GM12878 (cell line): Measurements from ENCODE around the gene PARP6. TPM values are rescaled to one million over a fixed set of nuclear protein-coding genes. Genes with fewer than 3 reads are reported as not detected.
A peak's percentile ranks its signal among the peaks of the same experiment; 100 is the strongest.

Source experiments
- ATAC-seq: fragments of 200-7000 bp; cut with Tn5 transposase; 3 replicates; pipeline ENCODE4 v1.9.1; 2020; ENCODE audit warnings: mild to moderate bottlenecking, moderate library complexity
- BruUV-seq: library from RNA; stranded (reverse); fragments of 400-500 nt; replicated peaks from 2 replicates; lab custom pipeline; 2021; lab: Mats Ljungman, UMichigan
- CTCF ChIA-PET: fragments of 300-600 bp; sonication (Branson Sonifier 250); formaldehyde crosslinking; extraction: SDS; loops from one replicate; lab custom pipeline; 2021; ENCODE audit warnings: inconsistent platforms; lab: Yijun Ruan, JAX
- POLR2A ChIA-PET: fragments of 350-600 bp; formaldehyde crosslinking; extraction: SDS; loops from one replicate; lab custom pipeline; 2021; ENCODE audit warnings: inconsistent platforms; lab: Charles Lee
- RAD21 ChIA-PET: fragments of 300-600 bp; sonication (Branson Sonifier 250); formaldehyde crosslinking; loops from one replicate; lab custom pipeline; 2023; ENCODE audit warnings: antibody characterized with exemption; ENCODE audit not compliant: unreplicated experiment; lab: Charles Lee
- SMC1A ChIA-PET: fragments of 300-600 bp; sonication (Branson Sonifier 250); formaldehyde crosslinking; loops from one replicate; lab custom pipeline; 2023; ENCODE audit not compliant: unreplicated experiment, uncharacterized antibody; lab: Charles Lee
- DNase-seq: peaks from one replicate; pipeline ENCODE4 v3.0.0-alpha.2; 2011; ENCODE audit warnings: low read depth, low spot score
- FAIRE-seq: peaks from 3 replicates; lab custom pipeline; 2011; peaks lifted over from hg19 to GRCh38; lab: Jason Lieb, UNC
- H2AFZ ChIP-seq: 2 replicates; pipeline ENCODE4 v1.6.0; 2011; ENCODE audit warnings: low read depth, low read length, control low read depth; ENCODE audit not compliant: control insufficient read depth
- H3K27ac ChIP-seq: 2 replicates; pipeline ENCODE4 v1.5.1; 2011; ENCODE audit warnings: control low read depth; ENCODE audit not compliant: control insufficient read depth, insufficient read depth
- H3K27me3 ChIP-seq, 2 experiments: replicated peaks in 1 of 2; 2 replicates each; pipeline versions ENCODE4 v1.6.0 to v1.6.1; 2011; ENCODE audit warnings: low read length in 1 of 2; ENCODE audit not compliant: control insufficient read depth in 2 of 2, insufficient read depth in 2 of 2
- H3K36me3 ChIP-seq, 2 experiments: 2 replicates each; pipeline ENCODE4 v1.5.1; 2011; ENCODE audit warnings: low read length in 1 of 2; ENCODE audit not compliant: control insufficient read depth in 2 of 2, insufficient read depth in 2 of 2
- H3K4me1 ChIP-seq: 2 replicates; pipeline ENCODE4 v1.6.1; 2011; ENCODE audit warnings: mild to moderate bottlenecking, low read length, moderate library complexity, mixed read lengths; ENCODE audit not compliant: control insufficient read depth, insufficient read depth
- H3K4me2 ChIP-seq: 2 replicates; pipeline ENCODE4 v1.6.0; 2011; ENCODE audit warnings: control low read depth; ENCODE audit not compliant: control insufficient read depth, insufficient read depth
- H3K4me3 ChIP-seq: fragments of 200-600 bp; sonication (generic); 2 replicates; pipeline ENCODE4 v1.5.1; 2016
- H3K79me2 ChIP-seq: 2 replicates; pipeline ENCODE4 v1.6.0; 2011; ENCODE audit warnings: low read length; ENCODE audit not compliant: control insufficient read depth, insufficient read depth
- H3K9ac ChIP-seq: 2 replicates; pipeline ENCODE4 v1.8.0; 2011; ENCODE audit warnings: low read length, control low read depth, mixed read lengths; ENCODE audit not compliant: control insufficient read depth, insufficient read depth
- H3K9me3 ChIP-seq: replicated peaks from 3 replicates; pipeline ENCODE4 v1.5.1; 2011; ENCODE audit warnings: mild to moderate bottlenecking, low read length; ENCODE audit not compliant: control insufficient read depth, insufficient read depth
- H4K20me1 ChIP-seq: 2 replicates; pipeline ENCODE4 v1.6.0; 2011; ENCODE audit not compliant: control insufficient read depth, insufficient read depth
- HDAC6 ChIP-seq: fragments of 200-600 bp; sonication (generic); IDR thresholded peaks from one replicate; pipeline ENCODE4 v1.8.0; 2017; ENCODE audit warnings: antibody characterized with exemption; ENCODE audit not compliant: unreplicated experiment
- HDGF ChIP-seq: fragments of 450-650 bp; IDR thresholded peaks from 2 replicates; pipeline ENCODE4 v1.6.1; 2016; ENCODE audit warnings: antibody characterized with exemption
- POLR2A ChIP-seq: IDR thresholded peaks from 2 replicates; pipeline ENCODE4 v1.6.1; 2011; ENCODE audit warnings: low read depth, mild to moderate bottlenecking, low read length
- RCOR1 ChIP-seq: conservative IDR thresholded peaks from 2 replicates; pipeline ENCODE4 v1.6.1; 2012; ENCODE audit warnings: low read depth, low read length, improper control_type of control experiment
- WGBS: methylation state at CpG from one replicate; pipeline ENCODE4 v1.1.6; 2016; ENCODE audit warnings: low lambda C conversion rate; ENCODE audit not compliant: insufficient replicate concordance, insufficient coverage; ENCODE audit errors: missing lambda C conversion rate; 5-methylcytosine and 5-hydroxymethylcytosine counted together
- in situ Hi-C: fragments of 300-500 bp; cut with MboI; formaldehyde crosslinking; loops from 9 replicates; pipeline ENCODE4 v1.14.3; 2018; ENCODE audit warnings: mixed read lengths
- intact Hi-C: fragments of 100-400 bp; cut with micrococcal nuclease; formaldehyde crosslinking; loops from one replicate; pipeline ENCODE4 v1.14.2; 2022; ENCODE audit not compliant: unreplicated experiment
- polyA plus RNA-seq, 11 experiments: library from polyadenylated mRNA; depleted of rRNA in 4 of 11; unstranded in 6 of 11; stranded (reverse) in 5 of 11; fragments of >200 nt; fragmentation: Nextera tagmentation in 4 of 11; fragmentation: Illumina TruSeq in 1 of 11; extraction: Ambion mirVana in 4 of 11; extraction: Trizol in 1 of 11; gene quantifications; 1 replicate in 1 of 11; 2 replicates in 10 of 11; pipeline versions ENCODE4 v1.2.1 to v1.2.3, GENCODE V29; 2011 to 2016; ENCODE audit warnings: inconsistent platforms in 2 of 11, missing spikeins in 2 of 11, low read depth in 1 of 11
- total RNA-seq, 4 experiments: library from RNA; depleted of rRNA in 3 of 4; stranded (reverse); fragments of >200 nt in 3 of 4; fragmentation: Illumina TruSeq in 1 of 4; extraction: Trizol in 1 of 4; gene quantifications; 2 replicates each; pipeline versions ENCODE4 v1.2.1 to v1.2.3, GENCODE V29; 2013 to 2021
- TF ChIP-seq, protein P1 (sequence below): fragments of 450-650 bp; IDR thresholded peaks from 2 replicates; pipeline ENCODE4 v1.6.1; 2017; ENCODE audit warnings: mild to moderate bottlenecking, low read depth, inconsistent platforms; ENCODE audit not compliant: poor library complexity, severe bottlenecking

PARP6 gene
- total and polyA plus RNA-seq, 10 of the 15 experiments (the other 5 are each of a cell fraction or from before 2014, with no cell fraction given): 14.3 to 73.5 (median 26.9) TPM

GRCh38 chr15:72222393-72222792 is 50.0 kb downstream of the PARP6 start:
- RAD21 ChIA-PET: no interaction called here
- no peak for DNase-seq
- Histone ChIP-seq H3K9me3 (no peaks in the 10 kb centered on the region), H3K36me3 (peaks cover 15 to 69% of the 10 kb centered on the region in 2 experiments), H4K20me1 (peaks cover 42% of the 10 kb centered on the region), H3K79me2 (peaks cover 91% of the 10 kb centered on the region), H3K9ac (no peak overlapping the region; the same call in 1 of the 2 replicates), H3K4me2 (peak overlapping the region; percentile 76), H3K27me3 (no peaks in the 10 kb centered on the region), H3K27ac (no peak overlapping the region), H2AFZ (no peak overlapping the region), H3K4me3 (peak overlapping the region; percentile 33; the same call in 1 of the 2 replicates), H3K4me1 (peaks cover 26% of the 10 kb centered on the region)
- FAIRE-seq: no peak
- BruUV-seq: no TSS peak
- SMC1A ChIA-PET: interaction anchor here (1.5 kb wide), 1 partner anchor 18 kb away, joined by 3 read pairs; no protein-coding TSS in a partner anchor
- WGBS: 63% methylated on average over 4 of the region's 4 CpGs
- intact Hi-C loops: no loop called here
- ATAC-seq: no peak
- CTCF ChIA-PET: no interaction called here
- POLR2A ChIA-PET: interaction anchor here (0.6 to 1.8 kb wide), 6 partner anchors 10 to 360 kb away, joined by 3 to 10 read pairs (median 4); no protein-coding TSS in a partner anchor
- TF ChIP-seq POLR2A (peak; percentile 69), HDGF (no peak), HDAC6 (no peak), RCOR1 (no peak)
- TF ChIP-seq, protein P1, sequence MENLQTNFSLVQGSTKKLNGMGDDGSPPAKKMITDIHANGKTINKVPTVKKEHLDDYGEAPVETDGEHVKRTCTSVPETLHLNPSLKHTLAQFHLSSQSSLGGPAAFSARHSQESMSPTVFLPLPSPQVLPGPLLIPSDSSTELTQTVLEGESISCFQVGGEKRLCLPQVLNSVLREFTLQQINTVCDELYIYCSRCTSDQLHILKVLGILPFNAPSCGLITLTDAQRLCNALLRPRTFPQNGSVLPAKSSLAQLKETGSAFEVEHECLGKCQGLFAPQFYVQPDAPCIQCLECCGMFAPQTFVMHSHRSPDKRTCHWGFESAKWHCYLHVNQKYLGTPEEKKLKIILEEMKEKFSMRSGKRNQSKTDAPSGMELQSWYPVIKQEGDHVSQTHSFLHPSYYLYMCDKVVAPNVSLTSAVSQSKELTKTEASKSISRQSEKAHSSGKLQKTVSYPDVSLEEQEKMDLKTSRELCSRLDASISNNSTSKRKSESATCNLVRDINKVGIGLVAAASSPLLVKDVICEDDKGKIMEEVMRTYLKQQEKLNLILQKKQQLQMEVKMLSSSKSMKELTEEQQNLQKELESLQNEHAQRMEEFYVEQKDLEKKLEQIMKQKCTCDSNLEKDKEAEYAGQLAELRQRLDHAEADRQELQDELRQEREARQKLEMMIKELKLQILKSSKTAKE: no peak
- in situ Hi-C loops: no loop called here
